Measurements from ENCODE around the gene PUM2.

The PUM2 gene

GRCh38 chr2:20359096-20359495 lies 8.5 kb upstream of the PUM2 start:
- in situ Hi-C loops (cut with HindIII; ENCODE audit: low sequenced_read_pairs) = no loop called here
- no peak overlapping the region for H3K4me3 ChIP-seq (ENCODE audit: low read depth, low read length)
- DNase-seq (ENCODE audit: low read depth, low spot score) = no peak
- TF ChIP-seq CTCF (IDR thresholded peaks at IDR 0.05; ENCODE audit: low read depth, low read length) = no peak

- H3K4me3 ChIP-seq (ENCODE audit: low read depth, low read length) = no peak overlapping the region
- no peak for TF ChIP-seq CTCF (IDR thresholded peaks at IDR 0.05; ENCODE audit: low read depth, low read length)
- DNase-seq (ENCODE audit: low read depth, low spot score) = no peak
- in situ Hi-C loops (cut with HindIII; ENCODE audit: low sequenced_read_pairs) = no loop called here
Observed at GRCh38 chr2:20357638-20358389, 7.2 kb upstream of the PUM2 start.

GRCh38 chr2:20356042-20356441 lies 5.4 kb upstream of the PUM2 start:
- TF ChIP-seq CTCF (IDR thresholded peaks at IDR 0.05; ENCODE audit: low read depth, low read length) = no peak
- in situ Hi-C loops (cut with HindIII; ENCODE audit: low sequenced_read_pairs) = no loop called here
- peak; percentile 94 for DNase-seq (ENCODE audit: low read depth, low spot score)
- no peak overlapping the region for H3K4me3 ChIP-seq (ENCODE audit: low read depth, low read length)

GRCh38 chr2:20355131-20355530 lies 4.5 kb upstream of the PUM2 start:
- in situ Hi-C loops (cut with HindIII; ENCODE audit: low sequenced_read_pairs) = no loop called here
- peak; percentile 42 for DNase-seq (ENCODE audit: low read depth, low spot score)
- TF ChIP-seq CTCF (IDR thresholded peaks at IDR 0.05; ENCODE audit: low read depth, low read length) = no peak
- no peak overlapping the region for H3K4me3 ChIP-seq (ENCODE audit: low read depth, low read length)

GRCh38 chr2:20353241-20353992 lies 2.8 kb upstream of the PUM2 start:
- DNase-seq (ENCODE audit: low read depth, low spot score) = no peak
- no peak for TF ChIP-seq CTCF (IDR thresholded peaks at IDR 0.05; ENCODE audit: low read depth, low read length)
- in situ Hi-C loops (cut with HindIII; ENCODE audit: low sequenced_read_pairs) = no loop called here
- H3K4me3 ChIP-seq (ENCODE audit: low read depth, low read length) = no peak overlapping the region

- no peak for TF ChIP-seq CTCF (IDR thresholded peaks at IDR 0.05; ENCODE audit: low read depth, low read length)
- no peak overlapping the region for H3K4me3 ChIP-seq (ENCODE audit: low read depth, low read length)
- DNase-seq (ENCODE audit: low read depth, low spot score) = no peak
- in situ Hi-C loops (cut with HindIII; ENCODE audit: low sequenced_read_pairs) = no loop called here
Observed at GRCh38 chr2:20352581-20353216, 2.1 kb upstream of the PUM2 start.
